Breast epithelium (tissue), 3 donors: ENCODE results near the gene NR6A1.

Experiments
- POLR2A ChIP-seq: fragments of 450-650 bp; IDR thresholded peaks from one replicate; pipeline ENCODE4 v1.6.1; 2016; ENCODE audit warnings: antibody characterized with exemption, mild to moderate bottlenecking, moderate library complexity
- TF ChIP-seq, protein P1 (sequence below), 3 donors: fragments of 450-650 bp; IDR thresholded peaks; one replicate each; pipeline ENCODE4 v1.5.1; 2016 to 2017; ENCODE audit warnings: antibody characterized with exemption in 3 of 3, mild to moderate bottlenecking in 3 of 3, moderate library complexity in 3 of 3

DNA sequence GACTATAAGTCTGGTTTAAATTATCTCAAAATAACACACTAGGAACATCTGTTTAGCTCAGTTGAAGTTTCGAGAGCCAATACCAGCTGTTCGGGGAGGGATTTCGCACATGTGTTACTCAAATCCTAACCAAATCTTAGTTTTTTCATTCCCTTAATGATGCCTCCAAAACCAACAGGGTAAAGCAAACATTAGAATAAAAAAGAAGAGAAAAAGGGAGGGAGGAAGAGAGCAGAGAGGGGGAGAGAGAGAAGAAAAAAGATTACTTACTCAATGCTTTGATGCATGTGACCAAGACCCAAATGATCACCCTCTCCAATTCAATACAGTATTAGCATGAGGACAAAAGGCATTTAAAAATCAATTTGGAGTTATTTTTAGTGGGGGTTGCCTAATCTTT, 177.9 kb downstream of the NR6A1 start:
- TF ChIP-seq, protein P1, sequence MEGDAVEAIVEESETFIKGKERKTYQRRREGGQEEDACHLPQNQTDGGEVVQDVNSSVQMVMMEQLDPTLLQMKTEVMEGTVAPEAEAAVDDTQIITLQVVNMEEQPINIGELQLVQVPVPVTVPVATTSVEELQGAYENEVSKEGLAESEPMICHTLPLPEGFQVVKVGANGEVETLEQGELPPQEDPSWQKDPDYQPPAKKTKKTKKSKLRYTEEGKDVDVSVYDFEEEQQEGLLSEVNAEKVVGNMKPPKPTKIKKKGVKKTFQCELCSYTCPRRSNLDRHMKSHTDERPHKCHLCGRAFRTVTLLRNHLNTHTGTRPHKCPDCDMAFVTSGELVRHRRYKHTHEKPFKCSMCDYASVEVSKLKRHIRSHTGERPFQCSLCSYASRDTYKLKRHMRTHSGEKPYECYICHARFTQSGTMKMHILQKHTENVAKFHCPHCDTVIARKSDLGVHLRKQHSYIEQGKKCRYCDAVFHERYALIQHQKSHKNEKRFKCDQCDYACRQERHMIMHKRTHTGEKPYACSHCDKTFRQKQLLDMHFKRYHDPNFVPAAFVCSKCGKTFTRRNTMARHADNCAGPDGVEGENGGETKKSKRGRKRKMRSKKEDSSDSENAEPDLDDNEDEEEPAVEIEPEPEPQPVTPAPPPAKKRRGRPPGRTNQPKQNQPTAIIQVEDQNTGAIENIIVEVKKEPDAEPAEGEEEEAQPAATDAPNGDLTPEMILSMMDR (IDR thresholded peaks at IDR 0.05): no peak
- no peak for TF ChIP-seq POLR2A
